ENCODE results near the gene BFSP2. TPM values are rescaled to one million over a fixed set of nuclear protein-coding genes. Genes with fewer than 3 reads are reported as not detected.

The BFSP2 gene, protein sequence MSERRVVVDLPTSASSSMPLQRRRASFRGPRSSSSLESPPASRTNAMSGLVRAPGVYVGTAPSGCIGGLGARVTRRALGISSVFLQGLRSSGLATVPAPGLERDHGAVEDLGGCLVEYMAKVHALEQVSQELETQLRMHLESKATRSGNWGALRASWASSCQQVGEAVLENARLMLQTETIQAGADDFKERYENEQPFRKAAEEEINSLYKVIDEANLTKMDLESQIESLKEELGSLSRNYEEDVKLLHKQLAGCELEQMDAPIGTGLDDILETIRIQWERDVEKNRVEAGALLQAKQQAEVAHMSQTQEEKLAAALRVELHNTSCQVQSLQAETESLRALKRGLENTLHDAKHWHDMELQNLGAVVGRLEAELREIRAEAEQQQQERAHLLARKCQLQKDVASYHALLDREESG
- polyA plus RNA-seq (2013, experiment 1 of 2), result 0.13 TPM
- polyA plus RNA-seq (2013, experiment 2 of 2), result 0.24 TPM

DNA sequence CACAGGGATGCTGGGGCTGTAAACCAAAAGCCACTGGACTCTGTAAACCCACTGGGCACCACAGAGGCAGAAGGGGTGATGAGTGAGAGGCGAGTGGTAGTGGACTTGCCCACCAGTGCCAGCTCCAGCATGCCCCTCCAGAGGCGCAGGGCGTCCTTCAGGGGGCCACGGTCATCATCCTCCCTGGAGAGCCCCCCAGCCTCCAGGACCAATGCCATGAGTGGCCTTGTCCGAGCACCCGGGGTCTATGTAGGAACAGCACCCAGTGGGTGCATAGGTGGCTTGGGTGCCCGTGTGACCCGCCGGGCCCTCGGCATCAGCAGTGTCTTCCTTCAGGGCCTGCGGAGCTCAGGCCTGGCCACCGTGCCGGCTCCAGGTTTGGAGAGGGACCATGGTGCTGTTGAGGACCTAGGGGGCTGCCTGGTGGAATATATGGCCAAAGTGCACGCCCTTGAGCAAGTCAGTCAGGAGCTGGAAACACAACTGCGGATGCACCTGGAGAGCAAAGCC lies at the start of gene BFSP2:
BFSP2 (plus strand) TSS at position 51 of the 510 bp plus-strand sequence; CDS start at position 79, 28 bp downstream.
- DNase-seq (ENCODE audit: low spot score), result no peak
- Histone ChIP-seq H2BK120ac (ENCODE audit: low read depth, low read length) (no peak within 1 kb of the TSS), H3K4me2 (ENCODE audit: insufficient read depth, low read length, poor library complexity, severe bottlenecking) (no peak within 1 kb of the TSS), H3K4me1 (ENCODE audit: control insufficient read depth in 2 of 2, insufficient read depth in 1 of 2, low read depth in 1 of 2, low read length in 2 of 2) (peaks cover 5 to 16% of the 10 kb centered on the region in 2 donors), H3K4me3 (ENCODE audit: low read length in 2 of 2) (no peak within 1 kb of the TSS), H3K27me3 (ENCODE audit: control insufficient read depth in 3 of 3, insufficient read depth in 3 of 3, low read depth in 1 of 3, low read length in 3 of 3) (no peaks in the 10 kb centered on the region), H3K18ac (ENCODE audit: low read length) (peak within 1 kb of the TSS; percentile 88), H3K14ac (ENCODE audit: low read length) (peak within 1 kb of the TSS; percentile 31), H3K79me1 (ENCODE audit: low read depth, low read length) (no peaks in the 10 kb centered on the region), H3K9me3 (replicated peaks in 1 of 2; ENCODE audit: control insufficient read depth in 2 of 2, insufficient read depth in 1 of 2, low read depth in 1 of 2, low read length in 2 of 2) (no peaks in the 10 kb centered on the region), H2AK5ac (ENCODE audit: low read depth, low read length) (peak within 1 kb of the TSS; percentile 82), H4K91ac (ENCODE audit: low read depth, low read length, poor library complexity) (peak within 1 kb of the TSS; percentile 61), H2AFZ (ENCODE audit: low read length) (no peak within 1 kb of the TSS), H2BK15ac (ENCODE audit: low read length) (peak within 1 kb of the TSS; percentile 53), H2BK5ac (ENCODE audit: low read length) (peak within 1 kb of the TSS; percentile 69), H3K36me3 (replicated peaks in 1 of 2; ENCODE audit: control insufficient read depth in 2 of 2, insufficient read depth in 2 of 2, low read length in 2 of 2) (no peaks in the 10 kb centered on the region), H4K8ac (ENCODE audit: low read depth, low read length) (no peak within 1 kb of the TSS), H2BK12ac (ENCODE audit: low read length) (peak within 1 kb of the TSS; percentile 80), H3K9ac (ENCODE audit: low read depth, low read length, poor library complexity) (peak within 1 kb of the TSS; percentile 35), H3K23ac (ENCODE audit: low read depth, low read length, poor library complexity) (no peak within 1 kb of the TSS), H3K4ac (ENCODE audit: low read length) (no peak within 1 kb of the TSS), H3K27ac (replicated peaks; ENCODE audit: low read length) (no peak within 1 kb of the TSS)
- whole genome bisulfite sequencing, 2 donors (ENCODE audit: extremely low coverage in 2 of 2, insufficient read length in 2 of 2, insufficient replicate concordance in 1 of 2), result no CpG with 5 or more reads among the region's 15 CpGs

DNA sequence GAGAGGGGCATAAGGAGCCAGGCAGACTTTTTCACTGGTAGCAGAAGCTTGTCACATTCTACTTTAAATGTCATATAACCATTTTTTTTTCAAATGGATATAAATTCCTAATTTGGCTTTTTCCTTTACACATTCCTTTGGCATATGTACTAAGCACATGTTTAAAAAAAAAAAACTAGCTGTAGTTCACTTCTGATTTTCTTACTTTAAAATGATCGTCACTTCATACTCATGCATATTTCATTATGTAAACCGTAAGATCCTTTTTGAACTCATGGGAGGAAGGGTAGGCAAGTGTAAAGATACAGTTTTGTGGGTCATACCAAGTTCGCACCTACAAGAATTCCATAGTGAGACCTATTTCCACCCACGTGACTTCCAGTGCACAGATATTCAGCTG lies 45.1 kb upstream of the BFSP2 start:
- Histone ChIP-seq H3K4me2 (ENCODE audit: insufficient read depth, low read length, poor library complexity, severe bottlenecking) (no peak overlapping the region), H3K4ac (ENCODE audit: low read length) (no peak overlapping the region), H2BK5ac (ENCODE audit: low read length) (no peak overlapping the region), H3K27me3 (ENCODE audit: control insufficient read depth in 3 of 3, insufficient read depth in 3 of 3, low read depth in 1 of 3, low read length in 3 of 3) (no peaks in the 10 kb centered on the region), H3K36me3 (replicated peaks in 1 of 2; ENCODE audit: control insufficient read depth in 2 of 2, insufficient read depth in 2 of 2, low read length in 2 of 2) (no peaks in the 10 kb centered on the region), H3K9ac (ENCODE audit: low read depth, low read length, poor library complexity) (no peak overlapping the region), H3K9me3 (replicated peaks in 1 of 2; ENCODE audit: control insufficient read depth in 2 of 2, insufficient read depth in 1 of 2, low read depth in 1 of 2, low read length in 2 of 2) (no peaks in the 10 kb centered on the region), H2BK15ac (ENCODE audit: low read length) (no peak overlapping the region), H3K27ac (replicated peaks; ENCODE audit: low read length) (no peak overlapping the region), H2AK5ac (ENCODE audit: low read depth, low read length) (no peak overlapping the region), H3K23ac (ENCODE audit: low read depth, low read length, poor library complexity) (no peak overlapping the region), H3K4me3 (ENCODE audit: low read length in 2 of 2) (no peak overlapping the region), H4K91ac (ENCODE audit: low read depth, low read length, poor library complexity) (no peak overlapping the region), H3K18ac (ENCODE audit: low read length) (no peak overlapping the region), H3K79me1 (ENCODE audit: low read depth, low read length) (no peaks in the 10 kb centered on the region), H2AFZ (ENCODE audit: low read length) (no peak overlapping the region), H2BK120ac (ENCODE audit: low read depth, low read length) (no peak overlapping the region), H4K8ac (ENCODE audit: low read depth, low read length) (no peak overlapping the region), H2BK12ac (ENCODE audit: low read length) (no peak overlapping the region), H3K14ac (ENCODE audit: low read length) (no peak overlapping the region), H3K4me1 (ENCODE audit: control insufficient read depth in 2 of 2, insufficient read depth in 1 of 2, low read depth in 1 of 2, low read length in 2 of 2) (peaks cover 0 to 12% of the 10 kb centered on the region in 2 donors)
- no peak for DNase-seq (ENCODE audit: low spot score)
- WGBS, 2 donors (ENCODE audit: extremely low coverage in 2 of 2, insufficient read length in 2 of 2, insufficient replicate concordance in 1 of 2), result no CpG with 5 or more reads among the region's 4 CpGs

DNA sequence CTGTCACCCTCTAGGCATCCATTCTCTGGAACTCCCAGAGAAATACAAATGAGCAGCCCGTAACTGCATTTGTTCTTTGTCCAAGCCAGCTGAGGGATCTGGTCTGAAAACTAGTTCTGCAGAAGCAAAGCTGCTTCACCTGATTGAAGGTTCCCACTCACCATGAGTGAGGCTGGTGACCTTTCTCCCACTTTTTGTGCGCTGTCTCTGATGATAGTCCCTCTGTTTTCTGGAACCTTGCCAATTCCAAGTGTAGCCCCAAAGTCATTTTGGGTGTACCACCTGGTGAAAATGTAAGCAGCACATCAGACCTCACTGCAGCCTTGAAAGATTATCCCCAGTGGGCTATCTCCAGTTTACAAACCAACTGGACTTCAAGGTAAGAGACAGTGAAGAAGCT lies 39.4 kb upstream of the BFSP2 start:
- Histone ChIP-seq H3K27me3 (ENCODE audit: control insufficient read depth in 3 of 3, insufficient read depth in 3 of 3, low read depth in 1 of 3, low read length in 3 of 3) (no peaks in the 10 kb centered on the region), H3K4me2 (ENCODE audit: insufficient read depth, low read length, poor library complexity, severe bottlenecking) (no peak overlapping the region)

DNA sequence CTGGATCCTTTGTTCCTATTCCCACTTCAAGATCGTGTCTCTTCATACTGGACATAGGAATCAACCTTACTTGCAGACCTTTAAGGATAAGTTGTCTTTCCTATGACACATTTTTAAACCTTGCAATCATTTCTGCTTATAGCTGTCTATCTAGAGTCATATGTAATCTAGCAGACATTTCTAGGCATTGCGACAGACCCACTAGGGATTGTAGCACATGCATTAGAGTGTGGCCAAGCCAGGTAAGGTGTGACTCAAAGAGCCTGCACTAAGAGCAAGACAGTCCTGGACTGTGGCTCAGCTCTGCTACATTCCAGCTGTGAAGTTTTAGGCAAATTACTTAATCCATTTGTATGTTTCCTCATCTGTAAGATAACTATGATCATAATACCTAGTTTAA lies 38.8 kb upstream of the BFSP2 start:
- H4K91ac ChIP-seq (ENCODE audit: low read depth, low read length, poor library complexity), result no peak overlapping the region

More for the DNA sequence above, 39.4 kb upstream of the BFSP2 start:
- Histone ChIP-seq H3K9me3 (replicated peaks in 1 of 2; ENCODE audit: control insufficient read depth in 2 of 2, insufficient read depth in 1 of 2, low read depth in 1 of 2, low read length in 2 of 2) (no peaks in the 10 kb centered on the region), H3K9ac (ENCODE audit: low read depth, low read length, poor library complexity) (no peak overlapping the region), H3K4me1 (ENCODE audit: control insufficient read depth in 2 of 2, insufficient read depth in 1 of 2, low read depth in 1 of 2, low read length in 2 of 2) (peaks cover 0 to 6% of the 10 kb centered on the region in 2 donors), H3K18ac (ENCODE audit: low read length) (no peak overlapping the region), H2BK5ac (ENCODE audit: low read length) (no peak overlapping the region), H3K14ac (ENCODE audit: low read length) (no peak overlapping the region), H2BK120ac (ENCODE audit: low read depth, low read length) (no peak overlapping the region), H3K4me3 (ENCODE audit: low read length in 2 of 2) (no peak overlapping the region), H4K91ac (ENCODE audit: low read depth, low read length, poor library complexity) (no peak overlapping the region), H3K36me3 (replicated peaks in 1 of 2; ENCODE audit: control insufficient read depth in 2 of 2, insufficient read depth in 2 of 2, low read length in 2 of 2) (no peaks in the 10 kb centered on the region), H3K79me1 (ENCODE audit: low read depth, low read length) (no peaks in the 10 kb centered on the region), H3K4ac (ENCODE audit: low read length) (no peak overlapping the region), H2AFZ (ENCODE audit: low read length) (no peak overlapping the region), H2BK15ac (ENCODE audit: low read length) (no peak overlapping the region), H2BK12ac (ENCODE audit: low read length) (no peak overlapping the region), H4K8ac (ENCODE audit: low read depth, low read length) (no peak overlapping the region), H3K27ac (replicated peaks; ENCODE audit: low read length) (no peak overlapping the region), H2AK5ac (ENCODE audit: low read depth, low read length) (no peak overlapping the region), H3K23ac (ENCODE audit: low read depth, low read length, poor library complexity) (no peak overlapping the region)
- no CpG with 5 or more reads among the region's 2 CpGs for WGBS, 2 donors (ENCODE audit: extremely low coverage in 2 of 2, insufficient read length in 2 of 2, insufficient replicate concordance in 1 of 2)
- no peak for DNase-seq (ENCODE audit: low spot score)

More for the DNA sequence above, 38.8 kb upstream of the BFSP2 start:
- H4K8ac ChIP-seq (ENCODE audit: low read depth, low read length), result no peak overlapping the region
- H3K4ac ChIP-seq (ENCODE audit: low read length), result no peak overlapping the region
- H2BK12ac ChIP-seq (ENCODE audit: low read length), result no peak overlapping the region
- no peak overlapping the region for H3K18ac ChIP-seq (ENCODE audit: low read length)
- peaks cover 0 to 6% of the 10 kb centered on the region in 2 donors for H3K4me1 ChIP-seq (ENCODE audit: control insufficient read depth in 2 of 2, insufficient read depth in 1 of 2, low read depth in 1 of 2, low read length in 2 of 2)
- no peak overlapping the region for H3K14ac ChIP-seq (ENCODE audit: low read length)
- no peaks in the 10 kb centered on the region for H3K9me3 ChIP-seq (replicated peaks in 1 of 2; ENCODE audit: control insufficient read depth in 2 of 2, insufficient read depth in 1 of 2, low read depth in 1 of 2, low read length in 2 of 2)
- no peak for DNase-seq (ENCODE audit: low spot score)
- H2BK120ac ChIP-seq (ENCODE audit: low read depth, low read length), result no peak overlapping the region
- no peak overlapping the region for H3K9ac ChIP-seq (ENCODE audit: low read depth, low read length, poor library complexity)
- H3K79me1 ChIP-seq (ENCODE audit: low read depth, low read length), result no peaks in the 10 kb centered on the region
- no peak overlapping the region for H2BK5ac ChIP-seq (ENCODE audit: low read length)
- no peaks in the 10 kb centered on the region for H3K36me3 ChIP-seq (replicated peaks in 1 of 2; ENCODE audit: control insufficient read depth in 2 of 2, insufficient read depth in 2 of 2, low read length in 2 of 2)
- no peaks in the 10 kb centered on the region for H3K27me3 ChIP-seq (ENCODE audit: control insufficient read depth in 3 of 3, insufficient read depth in 3 of 3, low read depth in 1 of 3, low read length in 3 of 3)
- no peak overlapping the region for H3K27ac ChIP-seq (replicated peaks; ENCODE audit: low read length)
- H3K4me3 ChIP-seq (ENCODE audit: low read length in 2 of 2), result no peak overlapping the region
- no peak overlapping the region for H2AK5ac ChIP-seq (ENCODE audit: low read depth, low read length)
- no CpG with 5 or more reads among the region's 2 CpGs for WGBS, 2 donors (ENCODE audit: extremely low coverage in 2 of 2, insufficient read length in 2 of 2, insufficient replicate concordance in 1 of 2)
- no peak overlapping the region for H3K4me2 ChIP-seq (ENCODE audit: insufficient read depth, low read length, poor library complexity, severe bottlenecking)
- H3K23ac ChIP-seq (ENCODE audit: low read depth, low read length, poor library complexity), result no peak overlapping the region
- H2AFZ ChIP-seq (ENCODE audit: low read length), result no peak overlapping the region
- no peak overlapping the region for H2BK15ac ChIP-seq (ENCODE audit: low read length)

All from neuronal stem cell (in vitro differentiated cells).